Breast epithelium (tissue), 4 donors: ENCODE data around the gene SPTLC2. TPM values are rescaled to one million over a fixed set of nuclear protein-coding genes. Genes with fewer than 3 reads are reported as not detected.

ENCODE experiments used
- DNase-seq, 2 donors: peaks; one replicate each; pipeline ENCODE4 v3.0.0-alpha.2; 2019; ENCODE audit warnings: low spot score in 2 of 2
- H3K27ac ChIP-seq, 2 donors: fragments of 200-600 bp; sonication (generic) in 1 of 2; one replicate each; pipeline ENCODE4 v1.5.1; 2016 to 2019; ENCODE audit warnings: mild to moderate bottlenecking in 1 of 2
- H3K27me3 ChIP-seq, 2 donors: fragments of 200-600 bp; sonication (generic) in 1 of 2; one replicate each; pipeline versions ENCODE4 v1.5.1 to v1.6.0; 2017 to 2019; ENCODE audit warnings: control low read depth in 1 of 2, mild to moderate bottlenecking in 1 of 2
- H3K36me3 ChIP-seq: fragments of 200-600 bp; one replicate; pipeline ENCODE4 v1.5.1; 2019
- H3K4me1 ChIP-seq, 2 donors: fragments of 200-600 bp; sonication (generic); one replicate each; pipeline ENCODE4 v1.5.1; 2016 to 2019; ENCODE audit warnings: control low read depth in 1 of 2
- H3K4me3 ChIP-seq, 3 donors: fragments of 200-600 bp; sonication (generic); 1 replicate in 2 of 3; 2 replicates in 1 of 3; pipeline ENCODE4 v1.5.1; 2016 to 2019; ENCODE audit warnings: mild to moderate bottlenecking in 3 of 3, moderate library complexity in 2 of 3
- H3K9me3 ChIP-seq, 2 donors: fragments of 200-600 bp; sonication (generic) in 1 of 2; one replicate each; pipeline ENCODE4 v1.5.1; 2016 to 2019; ENCODE audit warnings: control low read depth in 1 of 2
- CTCF ChIP-seq, 3 donors: fragments of 450-650 bp; IDR thresholded peaks; one replicate each; pipeline ENCODE4 v1.5.1; 2016 to 2017; ENCODE audit warnings: antibody characterized with exemption in 3 of 3, mild to moderate bottlenecking in 3 of 3, moderate library complexity in 3 of 3
- POLR2A ChIP-seq: fragments of 450-650 bp; IDR thresholded peaks from one replicate; pipeline ENCODE4 v1.6.1; 2016; ENCODE audit warnings: antibody characterized with exemption, mild to moderate bottlenecking, moderate library complexity
- POLR2AphosphoS5 ChIP-seq, 3 donors: sonication (generic); formaldehyde crosslinking; IDR thresholded peaks; one replicate each; pipeline ENCODE4 v1.6.1; 2017; ENCODE audit warnings: antibody characterized with exemption in 3 of 3
- intact Hi-C: fragments of 100-400 bp; cut with DNase I; formaldehyde crosslinking; loops from one replicate; pipeline ENCODE4 v1.15.1; 2023; ENCODE audit warnings: low total_unique reads
- total RNA-seq, 3 donors: library from RNA; depleted of rRNA; stranded (reverse); fragments of >200 nt; gene quantifications; one replicate each; pipeline ENCODE4 v1.1.0, GENCODE V29; 2016

SPTLC2 gene
- total RNA-seq, 3 donors from 2014 or later = 31.2 to 47.2 (median 42.6) TPM

- no peak overlapping the region for H3K27ac ChIP-seq
- DNase-seq = no peak
- H3K36me3 ChIP-seq = no peaks in the 10 kb centered on the region
Observed at GRCh38 chr14:77579780-77580179, 36.7 kb downstream of the SPTLC2 start.

GRCh38 chr14:77579065-77579464, 37.4 kb downstream of the SPTLC2 start:
- Histone ChIP-seq H3K4me1 (no peaks in the 10 kb centered on the region), H3K36me3 (no peaks in the 10 kb centered on the region), H3K27me3 (no peaks in the 10 kb centered on the region), H3K9me3 (no peaks in the 10 kb centered on the region), H3K27ac (no peak overlapping the region), H3K4me3 (no peak overlapping the region)
- TF ChIP-seq CTCF (IDR thresholded peaks at IDR 0.05) = no peak
- TF ChIP-seq POLR2AphosphoS5 (IDR thresholded peaks at IDR 0.05) = no peak
- no peak for DNase-seq
- intact Hi-C loops = no loop called here

More at GRCh38 chr14:77579780-77580179, 36.7 kb downstream of the SPTLC2 start:
- TF ChIP-seq POLR2A (no peak), POLR2AphosphoS5 (IDR thresholded peaks at IDR 0.05) (no peak), CTCF (IDR thresholded peaks at IDR 0.05) (no peak)
- Histone ChIP-seq H3K9me3 (no peaks in the 10 kb centered on the region), H3K4me1 (no peaks in the 10 kb centered on the region), H3K27me3 (no peaks in the 10 kb centered on the region), H3K4me3 (no peak overlapping the region)
- intact Hi-C loops = no loop called here

GRCh38 chr14:77574446-77575115, 41.9 kb downstream of the SPTLC2 start:
- TF ChIP-seq POLR2AphosphoS5 (IDR thresholded peaks at IDR 0.05) (no peak), CTCF (IDR thresholded peaks at IDR 0.05) (no peak), POLR2A (no peak)
- DNase-seq = no peak
- Histone ChIP-seq H3K27me3 (no peaks in the 10 kb centered on the region), H3K36me3 (no peaks in the 10 kb centered on the region), H3K27ac (no peak overlapping the region), H3K4me3 (no peak overlapping the region), H3K9me3 (no peaks in the 10 kb centered on the region), H3K4me1 (no peaks in the 10 kb centered on the region)
- intact Hi-C loops = no loop called here

GRCh38 chr14:77573964-77574363, 42.5 kb downstream of the SPTLC2 start:
- Histone ChIP-seq H3K27ac (no peak overlapping the region), H3K27me3 (no peaks in the 10 kb centered on the region), H3K9me3 (no peaks in the 10 kb centered on the region), H3K4me1 (no peaks in the 10 kb centered on the region), H3K4me3 (no peak overlapping the region), H3K36me3 (no peaks in the 10 kb centered on the region)
- intact Hi-C loops = no loop called here
- DNase-seq = no peak
- TF ChIP-seq POLR2A = no peak
- TF ChIP-seq CTCF (IDR thresholded peaks at IDR 0.05) = no peak
- TF ChIP-seq POLR2AphosphoS5 (IDR thresholded peaks at IDR 0.05) = no peak

- no peaks in the 10 kb centered on the region for H3K27me3 ChIP-seq
- TF ChIP-seq POLR2A = no peak
- no peak for TF ChIP-seq CTCF (IDR thresholded peaks at IDR 0.05)
- no peak for TF ChIP-seq POLR2AphosphoS5 (IDR thresholded peaks at IDR 0.05)
- no peak overlapping the region for H3K4me3 ChIP-seq
- no peaks in the 10 kb centered on the region for H3K4me1 ChIP-seq
- no peak overlapping the region for H3K27ac ChIP-seq
- no peaks in the 10 kb centered on the region for H3K9me3 ChIP-seq
- H3K36me3 ChIP-seq = no peaks in the 10 kb centered on the region
- intact Hi-C loops = no loop called here
- DNase-seq = no peak
Observed at GRCh38 chr14:77570706-77571268, 45.6 kb downstream of the SPTLC2 start.
